ENCODE measurements around the gene AIFM1. TPM values are rescaled to one million over a fixed set of nuclear protein-coding genes. Genes with fewer than 3 reads are reported as not detected.

AIFM1 gene
- total RNA-seq, 1 donor from 2014 or later: 47.7 TPM

DNA sequence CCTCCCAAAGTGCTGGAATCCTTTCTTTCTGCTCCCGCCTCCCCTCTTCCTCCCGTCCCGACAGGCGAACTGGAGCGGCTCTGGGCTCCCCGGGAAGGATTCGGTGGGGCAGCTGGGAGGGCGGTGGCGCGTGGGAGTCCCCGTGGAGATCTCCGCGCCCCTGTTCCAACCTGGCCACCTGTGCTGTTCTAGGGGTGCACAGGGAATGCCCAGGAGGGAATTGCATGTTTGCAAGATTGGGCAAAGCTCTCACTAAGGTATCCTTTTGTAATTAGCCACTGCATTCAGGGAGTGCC lies 44.2 kb downstream of the AIFM1 start:
- Histone ChIP-seq H3K4me1 (no peaks in the 10 kb centered on the region), H3K27ac (no peak overlapping the region), H2AFZ (replicated peaks) (no peak overlapping the region), H3K36me3 (no peaks in the 10 kb centered on the region), H3F3A (ENCODE audit: low read depth) (no peaks in the 10 kb centered on the region), H3K4me2 (peak overlapping the region; percentile 72), H3K9me3 (ENCODE audit: low read depth) (no peaks in the 10 kb centered on the region), H3K27me3 (peaks cover 29% of the 10 kb centered on the region), H4K20me1 (ENCODE audit: low read depth) (no peaks in the 10 kb centered on the region), H3K79me2 (ENCODE audit: low read depth) (no peaks in the 10 kb centered on the region), H3K9ac (no peak overlapping the region), H3K4me3 (no peak overlapping the region)
- Mint-ChIP-seq H3K27ac (no peak overlapping the region), H3K4me1 (peaks cover 32% of the 10 kb centered on the region), H3K9me3 (peaks cover 2% of the 10 kb centered on the region), H3K4me3 (peak overlapping the region; percentile 67), H3K27me3 (ENCODE audit: insufficient read depth, low read depth) (peaks cover 9% of the 10 kb centered on the region), H3K36me3 (peaks cover 19% of the 10 kb centered on the region)
- no peak for DNase-seq (ENCODE audit: low spot score)
- TF ChIP-seq, protein P1, sequence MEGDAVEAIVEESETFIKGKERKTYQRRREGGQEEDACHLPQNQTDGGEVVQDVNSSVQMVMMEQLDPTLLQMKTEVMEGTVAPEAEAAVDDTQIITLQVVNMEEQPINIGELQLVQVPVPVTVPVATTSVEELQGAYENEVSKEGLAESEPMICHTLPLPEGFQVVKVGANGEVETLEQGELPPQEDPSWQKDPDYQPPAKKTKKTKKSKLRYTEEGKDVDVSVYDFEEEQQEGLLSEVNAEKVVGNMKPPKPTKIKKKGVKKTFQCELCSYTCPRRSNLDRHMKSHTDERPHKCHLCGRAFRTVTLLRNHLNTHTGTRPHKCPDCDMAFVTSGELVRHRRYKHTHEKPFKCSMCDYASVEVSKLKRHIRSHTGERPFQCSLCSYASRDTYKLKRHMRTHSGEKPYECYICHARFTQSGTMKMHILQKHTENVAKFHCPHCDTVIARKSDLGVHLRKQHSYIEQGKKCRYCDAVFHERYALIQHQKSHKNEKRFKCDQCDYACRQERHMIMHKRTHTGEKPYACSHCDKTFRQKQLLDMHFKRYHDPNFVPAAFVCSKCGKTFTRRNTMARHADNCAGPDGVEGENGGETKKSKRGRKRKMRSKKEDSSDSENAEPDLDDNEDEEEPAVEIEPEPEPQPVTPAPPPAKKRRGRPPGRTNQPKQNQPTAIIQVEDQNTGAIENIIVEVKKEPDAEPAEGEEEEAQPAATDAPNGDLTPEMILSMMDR (IDR thresholded peaks at IDR 0.05): no peak
- TF ChIP-seq EZH2 (IDR thresholded peaks at IDR 0.05): no peak
- TF ChIP-seq EZH2phosphoT487 (IDR thresholded peaks at IDR 0.05): no peak

DNA sequence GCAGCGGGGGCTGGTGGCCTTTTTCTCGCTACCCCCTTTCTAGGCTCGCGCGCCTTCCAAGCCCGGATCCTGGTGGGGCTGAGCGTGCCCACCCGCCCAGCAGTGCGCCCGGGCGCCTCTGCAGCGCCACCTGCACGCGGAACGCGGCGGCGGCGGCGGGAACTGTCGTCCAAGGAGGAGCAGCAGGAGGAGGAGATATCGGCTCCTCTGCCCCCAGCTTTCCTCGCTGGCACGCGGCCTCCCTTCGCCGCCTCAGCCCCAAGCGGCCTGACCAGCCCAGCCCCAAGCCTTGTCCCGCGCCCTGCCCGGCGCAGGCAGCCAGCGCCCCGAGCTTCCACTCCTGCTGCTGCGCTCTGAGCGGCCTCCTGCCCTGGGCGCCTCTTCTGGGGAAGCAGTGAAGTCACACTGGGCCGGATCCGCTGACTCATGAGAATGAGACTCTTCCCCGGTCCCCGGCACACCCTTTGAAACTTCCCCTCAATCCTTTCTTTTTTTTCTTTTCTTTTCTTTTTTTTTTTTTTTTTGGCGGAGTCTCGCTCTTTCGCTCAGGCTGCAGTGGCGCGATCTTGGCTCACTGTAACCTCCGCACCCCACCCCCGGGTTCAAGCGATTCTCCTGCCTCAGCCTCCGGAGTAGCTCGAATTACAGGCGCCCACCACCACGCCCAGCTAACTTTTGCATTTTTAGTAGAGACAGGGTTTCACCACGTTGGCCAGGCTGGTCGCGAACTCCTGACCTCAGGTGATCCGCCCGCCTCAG lies 44.7 kb downstream of the AIFM1 start:
- H3K79me2 ChIP-seq (ENCODE audit: low read depth): no peaks in the 10 kb centered on the region
- H3K27ac Mint-ChIP-seq: no peak overlapping the region
- H3K4me1 ChIP-seq: no peaks in the 10 kb centered on the region
- peaks cover 29% of the 10 kb centered on the region for H3K27me3 ChIP-seq
- peaks cover 18% of the 10 kb centered on the region for H3K36me3 Mint-ChIP-seq
- peak overlapping the region; percentile 44 for H3K4me3 ChIP-seq
- peak; percentile 75 for DNase-seq (ENCODE audit: low spot score)
- H3K27me3 Mint-ChIP-seq (ENCODE audit: insufficient read depth, low read depth): peaks cover 9% of the 10 kb centered on the region
- H3K4me2 ChIP-seq: peak overlapping the region; percentile 72
- H3K9ac ChIP-seq: no peak overlapping the region
- peak overlapping the region; percentile 84 for H3K4me3 Mint-ChIP-seq
- H3K27ac ChIP-seq: no peak overlapping the region
- no peaks in the 10 kb centered on the region for H3F3A ChIP-seq (ENCODE audit: low read depth)
- no peaks in the 10 kb centered on the region for H3K36me3 ChIP-seq
- H3K4me1 Mint-ChIP-seq: peaks cover 32% of the 10 kb centered on the region
- peaks cover 2% of the 10 kb centered on the region for H3K9me3 Mint-ChIP-seq
- peak overlapping the region; percentile 79 for H2AFZ ChIP-seq (replicated peaks)
- H4K20me1 ChIP-seq (ENCODE audit: low read depth): no peaks in the 10 kb centered on the region
- no peaks in the 10 kb centered on the region for H3K9me3 ChIP-seq (ENCODE audit: low read depth)
- no peak for TF ChIP-seq EZH2 (IDR thresholded peaks at IDR 0.05)
- TF ChIP-seq EZH2phosphoT487 (IDR thresholded peaks at IDR 0.05): no peak
- TF ChIP-seq, protein P1 (IDR thresholded peaks at IDR 0.05): peak; percentile 63

DNA sequence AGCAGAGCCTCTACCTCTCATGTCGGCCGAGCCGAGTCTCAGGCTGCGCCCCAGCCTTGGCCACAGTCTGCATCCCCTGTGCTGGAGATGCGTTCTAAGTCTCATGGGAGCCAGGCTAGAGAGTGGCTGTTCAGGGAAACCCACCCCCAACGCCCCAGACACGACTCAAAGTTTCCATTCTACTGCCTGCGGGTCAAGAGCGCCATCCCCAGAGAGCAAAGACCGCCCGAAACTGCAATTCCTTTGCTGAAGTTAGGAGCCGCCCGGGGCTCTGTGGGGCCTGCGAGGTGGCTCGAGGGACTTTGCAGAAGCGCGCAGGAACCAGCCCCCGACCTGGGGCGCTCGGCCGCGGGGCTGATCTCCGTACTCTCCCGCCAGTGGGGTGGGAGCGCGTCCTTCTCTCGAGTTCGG lies 45.3 kb downstream of the AIFM1 start:
- Histone ChIP-seq H3K79me2 (ENCODE audit: low read depth) (no peaks in the 10 kb centered on the region), H3K4me3 (peak overlapping the region; percentile 44), H2AFZ (replicated peaks) (peak overlapping the region; percentile 79), H3K9me3 (ENCODE audit: low read depth) (no peaks in the 10 kb centered on the region), H3F3A (ENCODE audit: low read depth) (no peaks in the 10 kb centered on the region), H3K27me3 (peaks cover 29% of the 10 kb centered on the region), H4K20me1 (ENCODE audit: low read depth) (no peaks in the 10 kb centered on the region), H3K4me2 (peak overlapping the region; percentile 72), H3K36me3 (no peaks in the 10 kb centered on the region), H3K27ac (no peak overlapping the region), H3K9ac (no peak overlapping the region), H3K4me1 (no peaks in the 10 kb centered on the region)
- Mint-ChIP-seq H3K4me1 (peaks cover 35% of the 10 kb centered on the region), H3K27me3 (ENCODE audit: insufficient read depth, low read depth) (peaks cover 7% of the 10 kb centered on the region), H3K36me3 (peaks cover 15% of the 10 kb centered on the region), H3K9me3 (peaks cover 2% of the 10 kb centered on the region), H3K4me3 (peak overlapping the region; percentile 84), H3K27ac (peak overlapping the region; percentile 29)
- peak; percentile 63 for DNase-seq (ENCODE audit: low spot score)
- TF ChIP-seq, protein P1 (IDR thresholded peaks at IDR 0.05): no peak
- TF ChIP-seq EZH2 (IDR thresholded peaks at IDR 0.05) (no peak), EZH2phosphoT487 (IDR thresholded peaks at IDR 0.05) (no peak)
